Esophagus muscularis mucosa (tissue), 3 donors: ENCODE measurements around the gene ANXA4.

Source experiments
- CTCF ChIP-seq, 3 experiments: fragments of 200-600 bp in 2 of 3; fragments of 450-650 bp in 1 of 3; sonication (generic) in 2 of 3; IDR thresholded peaks; one replicate each; pipeline ENCODE4 v1.5.1; 2017 to 2019; ENCODE audit warnings: antibody characterized with exemption in 3 of 3, mild to moderate bottlenecking in 2 of 3, moderate library complexity in 1 of 3
- POLR2AphosphoS5 ChIP-seq, 2 donors: sonication (generic); formaldehyde crosslinking; IDR thresholded peaks; one replicate each; pipeline ENCODE4 v1.6.1; 2017; ENCODE audit warnings: antibody characterized with exemption in 2 of 2

- TF ChIP-seq CTCF (IDR thresholded peaks at IDR 0.05) (no peak), POLR2AphosphoS5 (IDR thresholded peaks at IDR 0.05) (no peak)
Measured at GRCh38 chr2:69734854-69735544, 6.9 kb upstream of the ANXA4 start.
